SK-N-MC (cell line): Measurements from ENCODE around the gene ITGB3.
"Not testable (repeated sequence)": the region's sequence is repeated elsewhere in the genome, so short reads cannot be mapped to it uniquely, and the experiment has no call there.

Source experiments
- EZH2 ChIP-seq: fragments of 200-600 bp; sonication (generic); IDR thresholded peaks from one replicate; pipeline ENCODE4 v1.6.1; 2017; ENCODE audit warnings: antibody characterized with exemption
- POLR2AphosphoS5 ChIP-seq: IDR thresholded peaks from 2 replicates; pipeline ENCODE4 v1.6.1; 2012; ENCODE audit warnings: mild to moderate bottlenecking, low read depth, low read length, borderline replicate concordance

- not testable (repeated sequence) for TF ChIP-seq POLR2AphosphoS5, EZH2
These were observed 36.8 kb upstream of the ITGB3 start for GRCh38 chr17:47216821-47217220.
